HG03521 (cell line): ENCODE results near the gene RGS9.
A peak's percentile ranks its signal among the peaks of the same experiment; 100 is the strongest.
"Not testable (repeated sequence)": the region's sequence is repeated elsewhere in the genome, so short reads cannot be mapped to it uniquely, and the experiment has no call there.

ENCODE experiments used
- ATAC-seq: cut with Tn5 transposase; IDR thresholded peaks from one replicate; pipeline ENCODE4 v1.9.1; 2021; ENCODE audit warnings: mild to moderate bottlenecking, moderate library complexity; ENCODE audit not compliant: unreplicated experiment

The RGS9 gene

GRCh38 chr17:65180276-65180675 is 43.1 kb downstream of the RGS9 start:
- ATAC-seq = not testable (repeated sequence)

GRCh38 chr17:65180752-65181236 is 43.6 kb downstream of the RGS9 start:
- not testable (repeated sequence) for ATAC-seq

GRCh38 chr17:65181237-65182061 is 44.3 kb downstream of the RGS9 start:
- peak; percentile 50 for ATAC-seq

GRCh38 chr17:65182233-65182632 is 45.1 kb downstream of the RGS9 start:
- peak; percentile 28 for ATAC-seq

- ATAC-seq = no peak
Observed at GRCh38 chr17:65183736-65184135, 46.6 kb downstream of the RGS9 start.

GRCh38 chr17:65184235-65184959 is 47.2 kb downstream of the RGS9 start:
- ATAC-seq = no peak

GRCh38 chr17:65185062-65185461 is 47.9 kb downstream of the RGS9 start:
- no peak for ATAC-seq

GRCh38 chr17:65185668-65186382 is 48.7 kb downstream of the RGS9 start:
- no peak for ATAC-seq

- ATAC-seq = no peak
Observed at GRCh38 chr17:65190467-65191097, 53.4 kb downstream of the RGS9 start.

- ATAC-seq = no peak
Observed at GRCh38 chr17:65191811-65192740, 54.9 kb downstream of the RGS9 start.

- no peak for ATAC-seq
Observed at GRCh38 chr17:65193305-65193704, 56.1 kb downstream of the RGS9 start.

- ATAC-seq = no peak
Observed at GRCh38 chr17:65193716-65194293, 56.6 kb downstream of the RGS9 start.

GRCh38 chr17:65194670-65195334 is 57.6 kb downstream of the RGS9 start:
- ATAC-seq = no peak

- ATAC-seq = no peak
Observed at GRCh38 chr17:65195716-65196115, 58.5 kb downstream of the RGS9 start.

- no peak for ATAC-seq
Observed at GRCh38 chr17:65196617-65197016, 59.4 kb downstream of the RGS9 start.

GRCh38 chr17:65197201-65197600 is 60.0 kb downstream of the RGS9 start:
- ATAC-seq = no peak

- ATAC-seq = no peak
Observed at GRCh38 chr17:65198653-65199382, 61.6 kb downstream of the RGS9 start.

- no peak for ATAC-seq
Observed at GRCh38 chr17:65201331-65201730, 64.2 kb downstream of the RGS9 start.
